Nucleus accumbens (tissue), 56 donors: ENCODE data around the gene PTPRCAP.
"Not testable (repeated sequence)": the region's sequence is repeated elsewhere in the genome, so short reads cannot be mapped to it uniquely, and the experiment has no call there.

Experiments used
- DNase-seq, 56 donors: peaks; one replicate each; lab custom pipeline; 2025; lab: John Stamatoyannopoulos, UW

Gene PTPRCAP, protein sequence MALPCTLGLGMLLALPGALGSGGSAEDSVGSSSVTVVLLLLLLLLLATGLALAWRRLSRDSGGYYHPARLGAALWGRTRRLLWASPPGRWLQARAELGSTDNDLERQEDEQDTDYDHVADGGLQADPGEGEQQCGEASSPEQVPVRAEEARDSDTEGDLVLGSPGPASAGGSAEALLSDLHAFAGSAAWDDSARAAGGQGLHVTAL

DNA sequence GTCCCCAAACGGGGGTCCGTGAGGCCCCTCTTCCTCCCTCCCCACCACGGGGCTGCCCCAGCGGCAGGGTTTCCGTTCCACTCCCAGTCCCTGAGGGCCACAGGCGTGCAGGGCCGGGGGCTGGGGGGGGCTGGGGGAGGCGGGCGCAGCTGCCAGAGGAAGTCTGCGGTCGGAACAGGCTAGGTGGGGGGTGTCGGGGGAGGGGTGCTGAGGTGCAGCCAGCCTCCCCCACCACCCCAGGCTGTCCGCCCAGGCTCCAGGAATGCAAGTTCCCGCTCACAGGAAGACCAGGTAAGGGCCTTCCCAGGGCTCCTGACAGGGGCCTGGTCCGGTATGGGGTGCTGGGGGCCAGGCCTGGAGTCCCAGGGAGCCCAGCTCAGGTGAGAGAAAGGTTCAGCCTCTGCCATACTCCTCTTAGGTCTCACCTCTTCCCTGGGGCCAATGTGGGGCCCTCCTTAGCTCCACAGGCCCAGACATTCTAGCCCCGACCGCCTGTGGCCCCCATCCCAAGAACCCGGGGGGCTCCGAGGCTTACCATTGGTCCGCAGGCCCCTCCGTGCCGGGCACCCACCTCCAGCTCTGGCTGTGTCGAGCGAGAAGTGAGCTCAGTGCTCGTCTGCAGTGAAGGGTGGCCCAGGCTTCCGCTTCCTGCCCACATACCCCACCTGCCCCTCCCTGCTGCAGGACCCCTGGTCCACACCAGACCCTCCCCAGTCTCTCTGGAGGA lies at the start of gene PTPRCAP:
Gene PTPRCAP (minus strand): TSS at position 601 of the 727 bp plus-strand sequence. CDS start 63 bp downstream, at position 538.
- DNase-seq = no peak

DNA sequence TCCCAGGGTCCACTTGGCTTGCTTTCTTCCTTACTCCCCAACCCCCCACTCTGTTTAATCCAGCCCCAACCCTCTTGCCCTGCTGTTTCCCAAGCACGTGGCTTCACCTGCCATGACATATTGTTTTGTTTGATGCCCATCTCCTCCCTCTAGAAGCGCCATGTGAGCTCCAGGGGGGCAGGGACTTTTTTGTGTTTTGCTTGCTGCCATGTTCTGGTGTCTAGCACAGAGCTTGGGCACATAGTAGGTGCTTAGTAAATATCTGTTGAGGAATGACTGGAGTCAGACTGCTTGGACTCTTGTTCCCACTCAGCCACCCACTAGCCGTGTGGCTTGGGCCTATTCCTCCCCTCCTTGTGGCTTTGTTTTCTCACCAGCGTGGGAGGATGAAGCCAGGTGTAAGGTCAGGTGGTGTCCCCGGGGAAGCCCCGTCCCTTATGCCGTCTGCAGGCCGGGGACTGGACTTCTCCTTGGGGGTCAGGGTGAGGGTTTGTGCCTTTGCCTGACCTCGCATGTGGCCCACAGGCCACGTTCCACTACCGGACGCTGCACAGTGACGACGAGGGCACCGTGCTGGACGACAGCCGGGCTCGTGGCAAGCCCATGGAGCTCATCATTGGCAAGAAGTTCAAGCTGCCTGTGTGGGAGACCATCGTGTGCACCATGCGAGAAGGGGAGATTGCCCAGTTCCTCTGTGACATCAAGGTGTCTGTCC lies 49.2 kb upstream of the PTPRCAP start:
- DNase-seq = no peak

DNA sequence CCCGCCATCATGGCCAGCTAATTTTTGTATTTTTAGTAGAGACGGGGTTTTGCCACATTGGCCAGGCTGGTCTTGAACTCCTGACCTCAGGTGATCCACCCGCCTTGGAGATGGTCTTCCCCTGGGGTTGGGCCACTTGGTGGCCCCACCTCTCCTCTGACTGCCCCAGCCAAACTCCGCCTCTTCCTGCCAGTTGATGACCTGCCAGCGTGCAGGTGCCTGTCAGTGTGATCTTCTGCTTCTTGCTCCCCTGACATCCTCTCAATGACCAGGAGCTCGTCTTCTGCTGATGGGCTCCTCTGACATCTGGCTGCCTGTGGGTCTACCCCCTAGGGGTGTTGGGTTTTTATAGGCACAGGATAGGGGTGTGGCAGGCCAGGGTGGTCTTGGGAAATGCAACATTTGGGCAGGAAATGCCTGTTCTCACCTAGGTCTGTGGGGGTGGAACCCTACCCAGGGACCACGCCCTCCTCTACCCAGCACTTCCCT lies 48.4 kb upstream of the PTPRCAP start:
- DNase-seq = not testable (repeated sequence)

DNA sequence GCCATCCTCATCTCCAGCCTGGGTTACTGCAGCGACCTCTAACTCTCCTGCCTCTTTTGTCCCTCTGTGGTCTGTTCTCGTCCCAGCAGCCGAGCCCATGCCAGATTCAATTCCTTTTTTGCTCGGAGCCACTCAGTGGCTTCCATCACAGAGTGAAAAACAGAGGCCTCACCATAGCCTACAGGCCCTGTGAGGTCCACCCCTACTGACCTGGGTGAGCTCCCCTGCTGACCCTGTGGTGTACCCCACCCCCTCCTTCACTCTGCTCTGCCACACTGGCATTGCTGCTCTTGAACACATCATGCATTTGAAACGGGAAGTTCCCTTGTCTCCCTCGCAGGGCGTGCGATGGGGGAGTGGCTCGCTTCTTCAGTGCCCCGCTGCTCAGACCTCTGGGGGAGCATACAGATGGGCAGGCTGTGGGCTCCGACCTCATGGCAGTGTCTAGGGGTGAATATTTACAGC lies 47.4 kb upstream of the PTPRCAP start:
- peak in 4 of 56 donors; percentile 14 to 39 (median 26) for DNase-seq

DNA sequence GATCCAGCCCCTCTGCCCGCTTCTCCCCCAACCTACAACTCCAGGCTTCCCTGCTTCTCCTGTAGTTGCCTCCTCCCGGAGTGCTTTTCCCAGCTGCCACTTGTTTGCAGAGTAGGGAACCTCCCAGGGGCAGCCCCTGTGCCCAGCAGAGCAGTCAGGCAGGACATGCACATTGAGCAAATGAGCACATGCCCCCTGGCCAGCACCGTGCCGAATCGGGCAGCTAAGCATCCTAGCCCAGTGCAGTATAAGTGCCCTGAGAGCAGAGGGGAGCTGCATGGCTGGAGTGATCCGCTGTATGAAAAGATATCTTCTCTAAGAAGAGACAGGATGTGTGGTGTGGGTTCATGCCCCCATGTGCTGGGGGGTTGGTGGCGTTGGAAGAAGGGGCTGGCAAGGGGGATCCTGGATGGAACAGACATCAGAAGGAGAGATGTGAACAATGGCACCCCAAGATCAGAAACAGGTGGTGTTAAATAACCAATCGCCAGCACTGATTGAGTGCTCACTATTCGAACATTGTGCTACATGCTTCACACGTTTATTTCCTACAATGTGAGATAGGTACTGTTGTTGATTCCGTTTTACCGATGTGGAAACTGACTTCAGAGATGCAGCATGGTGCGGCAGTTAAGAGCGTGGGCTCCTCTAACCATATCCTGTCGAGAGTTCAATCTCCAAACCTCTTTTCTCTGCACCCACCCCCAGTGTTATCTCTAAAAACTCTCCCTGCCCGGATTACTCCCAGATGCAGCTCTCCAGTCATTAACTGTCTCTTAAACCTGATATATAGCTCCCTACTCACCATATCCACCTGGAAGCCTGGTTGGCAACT lies 46.6 kb upstream of the PTPRCAP start:
- DNase-seq = no peak

DNA sequence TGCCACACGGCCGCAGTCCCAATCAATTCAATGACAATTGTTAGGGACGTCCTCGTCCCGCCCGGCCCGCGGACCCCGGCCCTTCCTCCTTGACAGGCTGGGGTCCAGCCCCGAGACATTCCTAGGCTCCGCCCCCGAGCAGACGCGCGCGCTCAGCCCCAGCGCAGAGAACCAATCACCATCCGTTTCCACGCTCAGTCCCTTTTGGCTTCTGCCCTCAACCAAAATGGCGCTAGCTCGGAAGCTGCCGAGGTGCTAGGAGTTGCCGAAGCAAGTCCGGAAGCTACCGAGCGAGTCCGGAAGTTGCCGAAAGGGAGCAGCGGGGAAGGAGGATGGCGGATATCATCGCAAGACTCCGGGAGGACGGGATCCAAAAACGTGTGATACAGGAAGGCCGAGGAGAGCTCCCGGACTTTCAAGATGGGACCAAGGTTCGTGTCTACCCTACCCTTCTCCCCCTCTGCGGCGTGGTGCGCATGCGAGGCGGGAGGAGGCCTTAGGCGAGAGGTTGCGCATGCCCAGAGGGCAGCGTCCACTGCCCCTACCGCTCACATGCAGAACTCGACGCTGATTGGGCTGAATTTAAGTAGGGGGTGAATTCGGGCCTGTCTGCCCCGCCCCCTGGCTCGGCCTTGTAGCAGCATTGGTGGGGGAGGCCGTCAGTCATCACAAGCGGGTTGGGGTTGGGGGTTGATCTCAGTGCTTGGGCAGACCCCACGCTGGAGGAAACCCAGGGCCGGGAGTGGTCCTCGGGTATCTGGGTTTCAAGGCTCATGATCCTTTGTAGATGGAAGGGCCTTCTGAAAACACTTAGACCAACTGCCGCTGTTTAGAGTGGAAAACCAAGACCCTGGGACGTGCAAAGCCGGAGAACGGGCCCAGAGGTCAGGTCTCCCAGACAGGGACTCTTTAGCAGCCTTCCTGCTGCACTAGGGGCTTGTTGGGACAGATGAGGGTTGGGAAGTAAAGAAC lies 45.6 kb upstream of the PTPRCAP start, which contains the start of gene AIP:
Gene AIP (plus strand): TSS at position 200 of the 972 bp plus-strand sequence. CDS start 133 bp downstream, at position 333.
- peak; percentile 75 to 100 (median 97) for DNase-seq

DNA sequence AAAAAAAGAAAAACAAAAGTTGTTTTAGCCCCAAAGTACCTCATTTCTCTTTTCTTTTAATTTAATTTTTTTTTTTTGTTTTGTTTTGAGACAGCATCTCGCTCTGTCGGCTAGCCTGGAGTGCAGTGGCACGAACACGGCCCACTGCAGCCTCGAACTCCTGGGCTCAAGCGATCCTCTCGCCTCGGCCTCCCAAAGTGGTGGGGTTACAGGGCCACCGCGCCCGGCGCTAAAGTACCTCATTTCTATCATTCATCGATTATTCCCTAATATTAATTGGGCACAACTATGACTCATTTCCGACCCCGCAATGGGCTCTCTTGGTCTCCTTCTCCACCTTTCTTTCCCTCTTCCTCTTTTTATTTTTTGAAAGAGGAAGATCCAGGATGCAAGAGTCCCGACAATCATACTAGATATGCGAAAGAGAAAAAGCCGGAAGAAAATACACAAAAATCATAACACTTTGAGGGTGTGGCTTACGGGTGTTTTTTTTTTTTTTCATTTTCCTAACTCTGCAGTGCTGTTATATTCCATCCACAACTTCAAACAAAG lies 44.9 kb upstream of the PTPRCAP start:
- DNase-seq = no peak

DNA sequence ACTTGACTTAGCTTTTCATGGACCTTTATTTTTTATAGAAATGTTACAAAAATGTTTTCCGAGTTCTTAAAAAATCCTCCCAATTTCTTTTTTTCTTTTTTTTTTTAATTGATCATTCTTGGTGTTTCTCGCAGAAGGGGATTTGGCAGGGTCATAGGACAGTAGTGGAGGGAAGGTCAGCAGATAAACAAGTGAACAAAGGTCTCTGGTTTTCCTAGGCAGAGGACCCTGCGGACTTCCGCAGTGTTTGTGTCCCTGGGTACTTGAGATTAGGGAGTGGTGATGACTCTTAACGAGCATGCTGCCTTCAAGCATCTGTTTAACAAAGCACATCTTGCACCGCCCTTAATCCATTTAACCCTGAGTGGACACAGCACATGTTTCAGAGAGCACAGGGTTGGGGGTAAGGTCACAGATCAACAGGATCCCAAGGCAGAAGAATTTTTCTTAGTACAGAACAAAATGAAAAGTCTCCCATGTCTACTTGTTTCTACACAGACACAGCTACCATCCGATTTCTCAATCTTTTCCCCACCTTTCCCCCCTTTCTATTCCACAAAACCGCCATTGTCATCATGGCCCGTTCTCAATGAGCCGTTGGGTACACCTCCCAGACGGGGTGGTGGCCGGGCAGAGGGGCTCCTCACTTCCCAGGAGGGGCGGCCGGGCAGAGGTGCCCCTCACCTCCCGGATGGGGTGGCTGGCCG lies 40.0 kb upstream of the PTPRCAP start:
- not testable (repeated sequence) for DNase-seq

DNA sequence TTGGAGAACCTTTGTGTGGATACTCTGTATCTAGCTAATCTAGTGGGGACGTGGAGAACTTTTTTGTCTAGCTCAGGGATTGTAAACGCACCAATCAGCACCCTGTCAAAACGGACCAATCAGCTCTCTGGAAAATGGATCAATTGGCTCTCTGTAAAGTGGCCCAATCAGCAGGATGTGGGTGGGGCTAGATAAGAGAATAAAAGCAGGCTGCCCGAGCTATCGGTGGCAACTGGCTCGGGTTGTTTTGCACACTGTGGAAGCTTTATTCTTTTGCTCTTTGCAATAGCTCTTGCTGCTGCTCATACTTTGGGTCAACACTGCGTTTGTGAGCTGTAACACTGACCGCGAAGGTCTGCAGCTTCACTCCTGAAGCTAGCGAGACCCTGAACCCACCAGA lies 39.2 kb upstream of the PTPRCAP start:
- DNase-seq = not testable (repeated sequence)

DNA sequence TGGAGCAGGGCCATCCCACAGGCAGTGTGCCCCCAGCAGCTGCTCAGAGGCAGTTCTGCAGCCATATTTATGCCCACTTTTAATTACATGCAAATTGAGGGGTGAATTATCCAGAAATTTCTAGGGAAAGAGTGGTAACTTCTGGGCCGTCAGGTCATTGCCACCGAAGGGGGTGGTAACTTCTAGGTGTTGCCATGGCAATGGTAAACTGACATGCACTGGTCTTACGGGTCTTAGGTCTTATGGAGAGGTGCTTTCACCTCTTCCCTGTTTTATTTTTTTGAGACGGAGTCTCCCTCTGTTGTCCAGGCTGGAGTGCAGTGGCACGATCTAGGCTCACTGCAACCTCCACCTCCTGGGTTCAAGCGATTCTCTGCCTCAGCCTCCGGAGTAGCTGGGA lies 35.4 kb upstream of the PTPRCAP start:
- DNase-seq = no peak

DNA sequence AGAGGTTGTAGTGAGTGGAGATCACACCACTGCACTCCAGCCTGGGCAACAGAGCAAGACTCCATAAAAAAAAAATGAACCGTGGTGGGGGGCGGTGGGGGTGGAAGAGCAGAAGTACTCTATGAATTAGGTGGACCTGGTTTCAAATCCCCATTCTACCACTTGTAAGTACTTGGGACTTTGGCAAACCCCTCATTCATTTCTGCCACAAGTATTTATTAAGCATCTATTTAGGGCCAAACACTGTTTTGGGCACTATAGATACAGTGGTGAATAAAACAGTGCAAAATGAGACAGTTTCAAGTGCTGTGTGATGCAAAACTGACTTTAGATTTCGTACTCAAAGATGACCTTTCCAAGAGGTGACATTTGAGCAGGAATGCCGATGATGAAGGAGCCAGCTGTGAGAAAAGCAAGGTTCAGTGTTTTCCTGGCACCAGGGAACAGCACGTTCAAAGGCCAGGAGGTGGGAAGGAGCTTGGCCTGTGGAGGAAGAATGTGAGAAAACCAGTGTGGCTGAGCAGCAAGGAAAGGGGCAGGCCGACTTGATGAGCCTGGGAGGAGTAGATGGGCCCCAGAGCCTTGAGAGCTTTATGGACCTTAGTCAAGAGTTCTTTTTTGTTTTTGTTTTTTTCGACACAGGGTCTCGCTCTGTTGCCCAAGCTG lies 33.0 kb upstream of the PTPRCAP start:
- no peak for DNase-seq

DNA sequence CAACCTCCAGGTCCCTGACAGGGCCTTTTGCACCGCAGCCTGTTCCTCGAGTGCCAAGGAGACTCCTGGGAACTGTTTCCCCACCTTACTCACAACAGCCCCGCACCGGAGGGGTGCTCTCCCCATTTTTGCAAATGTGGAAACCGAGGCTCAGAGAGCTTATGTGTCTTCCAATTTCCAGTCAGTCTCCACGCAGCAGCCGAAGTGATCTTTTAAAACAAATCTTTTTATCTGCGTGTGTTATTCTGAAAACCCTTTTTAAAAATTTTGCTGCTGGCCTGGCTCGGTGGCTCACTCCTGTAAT lies 32.0 kb upstream of the PTPRCAP start:
- no peak for DNase-seq

DNA sequence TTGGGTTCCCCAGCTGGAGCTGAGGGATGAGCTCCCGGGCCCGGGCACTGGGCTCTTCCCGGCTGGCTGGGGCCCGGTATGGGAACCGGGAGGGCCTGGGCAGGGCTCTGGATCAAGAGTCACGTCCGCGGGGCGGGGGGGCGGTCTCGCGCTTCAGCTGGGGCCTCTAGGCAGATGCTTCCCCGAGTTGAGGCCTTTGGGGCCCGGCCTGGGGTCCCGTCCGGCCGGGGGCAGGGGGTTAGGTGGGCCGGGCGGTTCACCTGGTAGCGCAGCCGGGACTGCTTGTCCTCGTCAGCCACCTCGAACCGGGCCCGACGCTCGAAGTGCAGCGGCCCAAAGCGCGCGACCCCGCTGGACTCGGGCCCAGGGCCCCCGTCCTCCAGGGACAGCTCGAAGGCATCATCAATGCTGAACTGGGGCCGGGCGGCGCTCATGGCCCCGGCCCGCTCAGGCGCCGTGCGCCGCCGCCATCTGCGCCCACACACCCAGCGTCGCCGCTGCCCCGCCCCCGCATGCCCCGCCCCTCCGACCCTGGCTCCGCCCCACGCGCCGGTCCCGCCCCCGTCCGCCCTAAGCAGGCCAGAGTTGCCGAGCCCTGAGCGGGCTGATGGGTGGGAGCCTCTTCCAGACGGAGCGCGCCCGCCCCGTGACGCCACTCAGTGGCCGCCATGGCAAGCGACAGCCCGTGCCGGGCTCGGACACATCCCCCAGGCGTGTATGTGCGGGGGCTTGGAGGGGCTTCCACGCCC lies 31.5 kb upstream of the PTPRCAP start, which contains the start of gene TMEM134:
Gene TMEM134 (minus strand): TSS at position 493 of the 749 bp plus-strand sequence. CDS start 59 bp downstream, at position 434.
- DNase-seq = peak; percentile 50 to 97 (median 90)

DNA sequence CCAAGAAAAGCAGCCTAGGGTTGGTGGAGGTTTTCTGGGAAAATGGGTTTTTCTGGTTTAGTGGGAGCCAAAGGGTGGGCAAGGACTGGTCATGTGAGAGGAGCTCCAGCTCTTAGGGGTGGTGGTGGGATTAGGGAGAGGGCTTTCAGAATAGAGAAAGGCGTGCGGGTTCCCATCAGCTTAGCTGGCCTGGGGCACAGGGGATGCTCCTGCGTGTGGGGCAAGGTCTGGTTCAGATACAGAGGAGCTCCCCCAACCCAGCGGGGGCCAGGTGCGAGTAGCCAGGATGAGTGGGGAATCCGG lies 30.9 kb upstream of the PTPRCAP start:
- DNase-seq = no peak

DNA sequence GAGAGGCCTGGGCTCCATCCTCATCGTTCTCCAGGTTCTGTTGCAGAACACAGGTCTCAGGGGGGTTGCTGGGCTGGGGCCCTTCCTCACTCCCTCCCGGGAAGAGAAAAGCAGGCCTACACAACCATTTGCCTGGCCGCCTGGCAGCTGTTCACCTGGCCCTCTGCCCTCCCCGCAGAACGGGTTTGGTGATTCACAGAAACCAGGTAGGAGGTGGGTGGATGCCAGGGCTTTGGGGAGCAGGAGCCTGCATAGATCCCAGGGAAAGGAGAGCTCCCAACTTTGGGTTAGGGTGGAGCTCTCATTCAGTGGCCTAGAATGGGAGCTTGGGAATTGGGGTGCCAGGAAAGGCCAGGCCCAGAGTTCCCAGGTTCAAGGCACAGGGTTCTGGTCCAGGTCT lies 30.6 kb upstream of the PTPRCAP start:
- DNase-seq = peak in 22 of 56 donors; percentile 14 to 54 (median 34)

DNA sequence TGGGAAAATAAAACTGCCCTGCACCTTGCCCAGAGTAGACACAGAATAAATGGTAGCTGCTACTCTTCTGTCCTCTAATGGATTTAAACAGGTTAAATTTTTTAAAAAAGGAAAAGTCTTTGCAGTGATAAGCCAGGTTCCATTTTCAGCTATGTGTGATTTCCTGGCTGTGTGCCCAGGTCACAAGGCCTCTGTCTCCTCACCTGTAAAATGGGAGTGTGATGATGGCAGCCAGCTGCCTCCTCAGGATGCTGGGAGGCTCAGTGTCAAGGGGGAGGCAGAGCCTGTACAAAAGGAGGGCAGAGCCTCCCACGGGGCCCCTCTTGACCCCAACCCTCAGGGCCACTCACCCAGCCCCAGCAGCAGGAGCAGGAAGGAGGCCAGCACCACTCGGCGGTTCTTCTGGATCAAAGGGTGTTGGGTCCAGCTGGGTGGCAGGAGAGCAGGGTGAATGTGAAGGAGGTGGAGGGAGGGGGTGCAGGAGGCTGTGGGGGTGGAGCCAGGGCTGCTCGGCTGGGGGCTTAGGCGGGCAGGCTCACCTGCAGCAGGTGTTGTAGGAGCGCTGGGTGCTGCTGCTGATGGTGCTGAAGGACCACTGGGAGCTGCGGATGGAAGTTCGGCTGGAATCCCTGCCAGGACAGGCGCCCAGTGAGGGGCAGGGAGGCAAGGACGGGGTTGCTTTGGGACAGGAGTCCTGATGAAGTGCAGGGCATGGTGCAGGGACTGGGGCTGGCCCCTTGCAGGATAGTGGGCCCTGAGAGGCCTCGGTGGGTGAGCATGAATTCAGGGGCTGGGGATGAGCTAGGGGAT lies 29.7 kb upstream of the PTPRCAP start:
- DNase-seq = no peak
